Stimulated activated CD8-positive, alpha-beta memory T cell treated with anti-CD3 and anti-CD28 coated beads, Interleukin-12 subunit alpha, Interleukin-12 subunit beta, amount 100 ng/mL, for 1 hour (primary cell): ENCODE measurements around the gene FAM83G.
"Not testable (repeated sequence)": the region's sequence is repeated elsewhere in the genome, so short reads cannot be mapped to it uniquely, and the experiment has no call there.

ENCODE experiments used
- DNase-seq: peaks from one replicate; pipeline ENCODE4 v3.0.0-alpha.2; 2020; ENCODE audit warnings: low read depth

Gene FAM83G

GRCh38 chr17:19023209-19023999 lies 18.8 kb upstream of the FAM83G start:
- DNase-seq = no peak

- no peak for DNase-seq
Measured at GRCh38 chr17:19022747-19023146, 18.2 kb upstream of the FAM83G start.

- no peak for DNase-seq
Measured at GRCh38 chr17:19022128-19022527, 17.6 kb upstream of the FAM83G start.

- no peak for DNase-seq
Measured at GRCh38 chr17:19021622-19022083, 17.1 kb upstream of the FAM83G start.

- not testable (repeated sequence) for DNase-seq
Measured at GRCh38 chr17:19021011-19021621, 16.6 kb upstream of the FAM83G start.

- no peak for DNase-seq
Measured at GRCh38 chr17:19020016-19020415, 15.5 kb upstream of the FAM83G start.

- no peak for DNase-seq
Measured at GRCh38 chr17:19019041-19019941, 14.7 kb upstream of the FAM83G start.

- DNase-seq = no peak
Measured at GRCh38 chr17:19018600-19018950, 14.0 kb upstream of the FAM83G start.

- no peak for DNase-seq
Measured at GRCh38 chr17:19017804-19018599, 13.4 kb upstream of the FAM83G start.

GRCh38 chr17:19017401-19017800 lies 12.8 kb upstream of the FAM83G start:
- DNase-seq = no peak

GRCh38 chr17:19016881-19017280 lies 12.3 kb upstream of the FAM83G start:
- no peak for DNase-seq

GRCh38 chr17:19016297-19016696 lies 11.7 kb upstream of the FAM83G start:
- DNase-seq = no peak

- no peak for DNase-seq
Measured at GRCh38 chr17:19015428-19015827, 10.9 kb upstream of the FAM83G start.

- no peak for DNase-seq
Measured at GRCh38 chr17:19014628-19015215, 10.2 kb upstream of the FAM83G start.

GRCh38 chr17:19013806-19014627 lies 9.5 kb upstream of the FAM83G start:
- DNase-seq = no peak

GRCh38 chr17:19013226-19013625 lies 8.7 kb upstream of the FAM83G start:
- DNase-seq = no peak

GRCh38 chr17:19012171-19013080 lies 7.9 kb upstream of the FAM83G start:
- no peak for DNase-seq

GRCh38 chr17:19011581-19011980 lies 7.0 kb upstream of the FAM83G start:
- DNase-seq = no peak

- DNase-seq = no peak
Measured at GRCh38 chr17:19010729-19011505, 6.4 kb upstream of the FAM83G start.
